Measurements from ENCODE around the gene BCAS4. TPM values are rescaled to one million over a fixed set of nuclear protein-coding genes. Genes with fewer than 3 reads are reported as not detected.

The BCAS4 gene
- total RNA-seq, 8 experiments from 2014 or later: 2.4 to 20.3 (median 12.0) TPM

- peak in 1 of 8 experiments; percentile 81 for ATAC-seq (replicated peaks in 6 of 8)
- Histone ChIP-seq H3K4me3 (no peak overlapping the region), H3K4me1 (replicated peaks in 1 of 2) (no peaks in the 10 kb centered on the region), H3K27ac (no peak overlapping the region)
- 50 to 100% (median 74%) methylated on average over 1 to 10 of the region's 11 CpGs for WGBS, 10 experiments
- in situ Hi-C loops (cut with MboI; ENCODE audit: low pct_unique_long_range_greater_than_20kb in 2 of 9, low sequenced_read_pairs in 9 of 9, unreplicated experiment in 9 of 9): no loop called here
Measured at GRCh38 chr20:50804437-50805348, 9.8 kb downstream of the BCAS4 start.

DNA sequence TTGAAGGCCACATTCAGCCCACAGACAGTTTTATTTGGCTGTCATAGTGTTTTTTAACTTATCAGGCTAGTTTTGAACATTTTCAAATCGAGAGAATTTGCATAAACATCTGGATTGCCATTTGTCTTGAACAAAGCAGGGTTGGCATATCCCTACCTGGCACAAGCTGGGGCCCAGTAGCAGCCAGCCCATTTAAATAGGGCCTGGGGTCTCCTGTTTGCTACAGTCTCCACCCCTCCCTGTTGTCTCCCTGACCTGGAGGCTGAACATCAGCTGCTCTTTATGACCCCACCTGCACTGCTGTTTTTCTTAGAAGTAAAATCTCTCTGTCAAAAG lies 10.5 kb downstream of the BCAS4 start:
- in situ Hi-C loops (cut with MboI; ENCODE audit: low pct_unique_long_range_greater_than_20kb in 2 of 9, low sequenced_read_pairs in 9 of 9, unreplicated experiment in 9 of 9): no loop called here
- Histone ChIP-seq H3K27ac (no peak overlapping the region), H3K4me3 (no peak overlapping the region), H3K4me1 (replicated peaks in 1 of 2) (no peaks in the 10 kb centered on the region)
- ATAC-seq (replicated peaks in 6 of 8): no peak
- 20 to 91% (median 82%) methylated on average over 1 of the region's 1 CpG; no CpG with 5 or more reads in 4 of the 10 experiments for WGBS, 10 experiments

- Histone ChIP-seq H3K27ac (no peak overlapping the region), H3K4me1 (replicated peaks in 1 of 2) (no peaks in the 10 kb centered on the region), H3K4me3 (no peak overlapping the region)
- peak in 1 of 8 experiments; percentile 52 for ATAC-seq (replicated peaks in 6 of 8)
- in situ Hi-C loops (cut with MboI; ENCODE audit: low pct_unique_long_range_greater_than_20kb in 2 of 9, low sequenced_read_pairs in 9 of 9, unreplicated experiment in 9 of 9): no loop called here
- 71 to 95% (median 89%) methylated on average over 1 to 5 of the region's 5 CpGs; no CpG with 5 or more reads in 3 of the 10 experiments for WGBS, 10 experiments
Measured at GRCh38 chr20:50806126-50806768, 11.4 kb downstream of the BCAS4 start.

- peaks cover under 1 to 8% of the 10 kb centered on the region in 2 donors for H3K4me1 ChIP-seq (replicated peaks in 1 of 2)
- in situ Hi-C loops (cut with MboI; ENCODE audit: low pct_unique_long_range_greater_than_20kb in 2 of 9, low sequenced_read_pairs in 9 of 9, unreplicated experiment in 9 of 9): no loop called here
- no peak overlapping the region for H3K27ac ChIP-seq
- no peak for ATAC-seq (replicated peaks in 6 of 8)
- no peak overlapping the region for H3K4me3 ChIP-seq
- WGBS, 10 experiments: 20 to 100% (median 78%) methylated on average over 1 to 4 of the region's 4 CpGs; no CpG with 5 or more reads in 3 of the 10 experiments
Measured at GRCh38 chr20:50810063-50810462, 15.2 kb downstream of the BCAS4 start.

DNA sequence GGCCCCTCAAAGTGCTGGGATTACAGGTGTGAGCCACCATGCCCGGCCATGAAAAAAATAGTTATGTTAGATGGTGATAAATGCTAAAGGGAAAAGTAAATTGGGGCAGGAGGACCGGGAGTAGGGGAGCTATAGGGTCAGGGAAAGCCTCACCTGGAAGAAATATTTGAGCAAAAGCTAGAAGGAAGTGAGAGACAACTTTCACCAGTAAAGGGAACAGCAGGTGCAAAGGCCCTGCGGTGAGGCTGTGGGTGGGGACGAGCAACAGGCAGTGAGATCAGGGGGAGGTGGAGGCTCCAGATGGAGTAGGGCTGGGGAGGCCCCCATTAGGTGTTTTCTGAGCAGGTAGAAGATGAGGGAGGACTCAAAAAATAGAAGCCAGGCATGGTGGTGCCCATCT lies 16.0 kb downstream of the BCAS4 start:
- H3K27ac ChIP-seq: no peak overlapping the region
- ATAC-seq (replicated peaks in 6 of 8): no peak
- no peak overlapping the region for H3K4me3 ChIP-seq
- peaks cover 9 to 16% of the 10 kb centered on the region in 2 donors for H3K4me1 ChIP-seq (replicated peaks in 1 of 2)
- in situ Hi-C loops (cut with MboI; ENCODE audit: low pct_unique_long_range_greater_than_20kb in 2 of 9, low sequenced_read_pairs in 9 of 9, unreplicated experiment in 9 of 9): no loop called here
- 58 to 88% (median 83%) methylated on average over 1 to 4 of the region's 4 CpGs; no CpG with 5 or more reads in 5 of the 10 experiments for WGBS, 10 experiments

- H3K27ac ChIP-seq: no peak overlapping the region
- in situ Hi-C loops (cut with MboI; ENCODE audit: low pct_unique_long_range_greater_than_20kb in 2 of 9, low sequenced_read_pairs in 9 of 9, unreplicated experiment in 9 of 9): no loop called here
- no peak overlapping the region for H3K4me3 ChIP-seq
- 80 to 100% (median 90%) methylated on average over 1 to 8 of the region's 10 CpGs; no CpG with 5 or more reads in 1 of the 10 experiments for WGBS, 10 experiments
- ATAC-seq (replicated peaks in 6 of 8): no peak
- peaks cover 15 to 18% of the 10 kb centered on the region in 2 donors for H3K4me1 ChIP-seq (replicated peaks in 1 of 2)
Measured at GRCh38 chr20:50813101-50813643, 18.3 kb downstream of the BCAS4 start.

DNA sequence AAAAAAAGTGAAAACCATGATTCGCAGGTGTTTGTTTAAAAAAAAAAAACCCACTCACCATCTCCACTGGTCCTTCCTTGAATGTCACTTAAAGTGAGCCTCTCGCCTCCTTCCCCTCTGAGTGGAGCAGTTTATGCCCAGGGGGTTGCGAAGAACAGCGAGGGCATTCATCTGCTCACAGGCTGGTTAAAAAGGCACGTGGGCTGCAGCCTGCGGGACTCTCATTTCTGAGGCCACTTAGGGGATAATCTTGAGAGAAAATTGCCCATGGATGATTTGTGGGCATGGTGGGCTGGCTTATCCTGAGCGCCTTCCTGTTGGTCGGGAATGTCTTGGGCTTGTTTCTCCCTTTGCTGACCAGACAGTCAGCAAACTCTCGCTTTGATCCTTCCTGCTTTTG lies 18.9 kb downstream of the BCAS4 start:
- Histone ChIP-seq H3K4me1 (replicated peaks in 1 of 2) (peaks cover 21% of the 10 kb centered on the region in 2 donors), H3K4me3 (no peak overlapping the region), H3K27ac (no peak overlapping the region)
- in situ Hi-C loops (cut with MboI; ENCODE audit: low pct_unique_long_range_greater_than_20kb in 2 of 9, low sequenced_read_pairs in 9 of 9, unreplicated experiment in 9 of 9): no loop called here
- peak in 1 of 8 experiments; percentile 2 for ATAC-seq (replicated peaks in 6 of 8)
- WGBS, 10 experiments: 63 to 100% (median 80%) methylated on average over 1 to 6 of the region's 9 CpGs; no CpG with 5 or more reads in 3 of the 10 experiments

DNA sequence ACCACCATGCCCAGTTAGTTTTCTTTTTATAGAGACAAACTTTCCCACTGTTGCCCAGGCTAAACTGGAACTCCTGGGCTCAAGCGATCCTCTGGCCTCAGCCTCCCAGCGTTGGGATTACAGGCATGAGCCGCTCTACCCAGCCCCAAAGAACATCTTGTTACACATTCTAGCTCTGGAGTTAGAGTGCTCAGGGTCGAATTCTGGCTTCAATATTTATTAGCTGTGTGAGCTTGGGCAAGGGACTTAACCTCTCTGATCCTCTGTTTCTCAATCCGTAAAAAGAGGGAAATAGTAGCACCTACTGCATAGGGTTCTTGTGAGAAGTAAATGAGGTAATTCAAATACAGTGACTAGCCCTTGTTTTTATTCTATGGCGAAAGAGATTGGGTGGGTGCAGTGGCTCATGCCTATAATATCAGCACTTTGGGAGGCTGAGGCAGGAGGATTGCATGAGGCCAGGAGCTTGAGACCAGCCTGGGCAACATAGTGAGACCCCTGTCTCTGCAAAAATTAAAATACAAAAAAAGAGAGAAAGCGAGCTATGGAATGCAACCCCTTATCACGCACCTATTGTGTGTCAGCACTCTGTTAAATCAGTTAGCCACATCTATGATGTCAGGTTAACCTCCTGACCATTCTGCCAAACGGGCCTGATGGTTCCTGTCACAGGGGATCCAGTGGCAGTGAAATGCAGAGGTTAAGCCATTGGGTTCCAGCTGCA lies 19.7 kb downstream of the BCAS4 start:
- H3K27ac ChIP-seq: no peak overlapping the region
- in situ Hi-C loops (cut with MboI; ENCODE audit: low pct_unique_long_range_greater_than_20kb in 2 of 9, low sequenced_read_pairs in 9 of 9, unreplicated experiment in 9 of 9): no loop called here

GRCh38 chr20:50815162-50815989 lies 20.5 kb downstream of the BCAS4 start:
- peak in 3 of 8 experiments; percentile 21 to 32 (median 25) for ATAC-seq (replicated peaks in 6 of 8)
- in situ Hi-C loops (cut with MboI; ENCODE audit: low pct_unique_long_range_greater_than_20kb in 2 of 9, low sequenced_read_pairs in 9 of 9, unreplicated experiment in 9 of 9): no loop called here
- no peak overlapping the region for H3K4me3 ChIP-seq
- 32 to 100% (median 47%) methylated on average over 1 to 13 of the region's 15 CpGs for WGBS, 10 experiments
- H3K4me1 ChIP-seq (replicated peaks in 1 of 2): peaks cover 21 to 25% of the 10 kb centered on the region in 2 donors
- H3K27ac ChIP-seq: peak overlapping the region in 1 of 2 donors; percentile 57

More for the DNA sequence above, 19.7 kb downstream of the BCAS4 start:
- 40 to 100% (median 86%) methylated on average over 1 to 7 of the region's 9 CpGs; no CpG with 5 or more reads in 2 of the 10 experiments for WGBS, 10 experiments
- no peak overlapping the region for H3K4me3 ChIP-seq
- no peak for ATAC-seq (replicated peaks in 6 of 8)
- H3K4me1 ChIP-seq (replicated peaks in 1 of 2): peaks cover 21 to 25% of the 10 kb centered on the region in 2 donors

- ATAC-seq (replicated peaks in 6 of 8): peak in 1 of 8 experiments; percentile 18
- in situ Hi-C loops (cut with MboI; ENCODE audit: low pct_unique_long_range_greater_than_20kb in 2 of 9, low sequenced_read_pairs in 9 of 9, unreplicated experiment in 9 of 9): no loop called here
- H3K4me3 ChIP-seq: no peak overlapping the region
- peak overlapping the region; percentile 2 to 75 for H3K27ac ChIP-seq
- peaks cover 21 to 25% of the 10 kb centered on the region in 2 donors for H3K4me1 ChIP-seq (replicated peaks in 1 of 2)
- 80 to 100% (median 87%) methylated on average over 1 to 9 of the region's 10 CpGs; no CpG with 5 or more reads in 3 of the 10 experiments for WGBS, 10 experiments
Measured at GRCh38 chr20:50817776-50818172, 22.9 kb downstream of the BCAS4 start.

DNA sequence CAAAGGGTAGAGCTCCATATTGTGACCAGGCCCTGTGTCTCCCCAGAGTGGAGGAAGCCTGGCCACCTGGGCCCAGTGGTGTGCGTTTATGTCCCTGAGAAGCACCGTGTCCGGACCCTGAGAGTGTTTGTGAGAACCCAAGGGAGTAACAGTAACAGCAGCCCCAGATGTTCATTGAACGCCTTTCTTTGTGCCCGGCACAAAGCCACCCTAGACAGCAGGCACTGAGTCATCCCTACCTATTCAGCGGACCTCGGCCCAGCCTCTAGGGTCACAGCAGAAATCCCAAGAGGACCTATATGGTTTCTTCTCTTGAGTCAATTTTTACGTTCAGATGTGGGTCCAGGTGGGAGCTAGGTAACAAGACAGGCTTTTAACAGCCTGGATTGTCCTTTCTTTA lies 24.5 kb downstream of the BCAS4 start:
- Histone ChIP-seq H3K4me3 (no peak overlapping the region), H3K27ac (no peak overlapping the region), H3K4me1 (replicated peaks in 1 of 2) (peaks cover 14 to 25% of the 10 kb centered on the region in 2 donors)
- 88 to 100% (median 98%) methylated on average over 1 to 6 of the region's 8 CpGs; no CpG with 5 or more reads in 2 of the 10 experiments for WGBS, 10 experiments
- in situ Hi-C loops (cut with MboI; ENCODE audit: low pct_unique_long_range_greater_than_20kb in 2 of 9, low sequenced_read_pairs in 9 of 9, unreplicated experiment in 9 of 9): no loop called here
- ATAC-seq (replicated peaks in 6 of 8): no peak
